ENCODE results near the gene MUC4. TPM values are rescaled to one million over a fixed set of nuclear protein-coding genes. Genes with fewer than 3 reads are reported as not detected.

Gene MUC4, protein sequence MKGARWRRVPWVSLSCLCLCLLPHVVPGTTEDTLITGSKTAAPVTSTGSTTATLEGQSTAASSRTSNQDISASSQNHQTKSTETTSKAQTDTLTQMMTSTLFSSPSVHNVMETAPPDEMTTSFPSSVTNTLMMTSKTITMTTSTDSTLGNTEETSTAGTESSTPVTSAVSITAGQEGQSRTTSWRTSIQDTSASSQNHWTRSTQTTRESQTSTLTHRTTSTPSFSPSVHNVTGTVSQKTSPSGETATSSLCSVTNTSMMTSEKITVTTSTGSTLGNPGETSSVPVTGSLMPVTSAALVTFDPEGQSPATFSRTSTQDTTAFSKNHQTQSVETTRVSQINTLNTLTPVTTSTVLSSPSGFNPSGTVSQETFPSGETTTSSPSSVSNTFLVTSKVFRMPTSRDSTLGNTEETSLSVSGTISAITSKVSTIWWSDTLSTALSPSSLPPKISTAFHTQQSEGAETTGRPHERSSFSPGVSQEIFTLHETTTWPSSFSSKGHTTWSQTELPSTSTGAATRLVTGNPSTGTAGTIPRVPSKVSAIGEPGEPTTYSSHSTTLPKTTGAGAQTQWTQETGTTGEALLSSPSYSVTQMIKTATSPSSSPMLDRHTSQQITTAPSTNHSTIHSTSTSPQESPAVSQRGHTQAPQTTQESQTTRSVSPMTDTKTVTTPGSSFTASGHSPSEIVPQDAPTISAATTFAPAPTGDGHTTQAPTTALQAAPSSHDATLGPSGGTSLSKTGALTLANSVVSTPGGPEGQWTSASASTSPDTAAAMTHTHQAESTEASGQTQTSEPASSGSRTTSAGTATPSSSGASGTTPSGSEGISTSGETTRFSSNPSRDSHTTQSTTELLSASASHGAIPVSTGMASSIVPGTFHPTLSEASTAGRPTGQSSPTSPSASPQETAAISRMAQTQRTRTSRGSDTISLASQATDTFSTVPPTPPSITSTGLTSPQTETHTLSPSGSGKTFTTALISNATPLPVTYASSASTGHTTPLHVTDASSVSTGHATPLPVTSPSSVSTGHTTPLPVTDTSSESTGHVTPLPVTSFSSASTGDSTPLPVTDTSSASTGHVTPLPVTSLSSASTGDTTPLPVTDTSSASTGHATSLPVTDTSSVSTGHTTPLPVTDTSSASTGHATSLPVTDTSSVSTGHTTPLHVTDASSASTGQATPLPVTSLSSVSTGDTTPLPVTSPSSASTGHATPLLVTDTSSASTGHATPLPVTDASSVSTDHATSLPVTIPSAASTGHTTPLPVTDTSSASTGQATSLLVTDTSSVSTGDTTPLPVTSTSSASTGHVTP (N-terminal part only)
- 1 to 10 TPM in 2 of 4 donors, under 1 TPM in 2; under 0.01 to 5.5 (median 2.1) TPM for polyA plus RNA-seq
- long read RNA-seq, donor 1: 0 reads
- long read RNA-seq, donor 2: 0 reads
- long read RNA-seq, donor 3: 0 reads
- long read RNA-seq, donor 4: 0 reads
- long read RNA-seq, donor 5: 0 reads
- long read RNA-seq, donor 6: 0 reads
- long read RNA-seq, donor 7: 0 reads
- long read RNA-seq, donor 8: 0 reads
- long read RNA-seq, donor 9: 0 reads
- long read RNA-seq, donor 10: 0 reads

DNA sequence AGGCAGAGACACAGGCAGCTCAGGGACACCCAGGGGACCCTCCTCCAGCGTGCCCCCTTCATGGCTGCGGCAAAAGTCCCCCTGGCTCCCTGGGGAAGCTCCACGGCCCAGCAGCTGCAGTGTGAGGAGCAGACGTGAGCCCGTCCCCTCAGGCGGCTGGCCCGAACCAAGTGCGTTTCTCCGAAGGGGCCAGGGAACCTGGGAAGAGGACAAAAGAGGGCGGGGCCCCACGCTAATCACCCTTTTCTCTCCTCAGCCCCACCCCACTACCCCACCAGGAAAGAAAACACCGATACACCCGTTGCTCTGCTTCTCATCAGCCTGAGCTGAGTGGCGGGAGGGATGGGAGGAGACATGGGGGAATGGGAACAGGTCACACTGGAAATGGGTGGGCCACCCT lies at the start of gene MUC4:
Gene MUC4, minus strand, starts transcription at position 174 of the 400 bp plus-strand sequence. Its CDS starts 112 bp downstream, at position 62.
- peak within 1 kb of the TSS in 1 of 3 donors; percentile 25 for H3K4me3 ChIP-seq (ENCODE audit: low read depth in 1 of 3, low read length in 3 of 3)

DNA sequence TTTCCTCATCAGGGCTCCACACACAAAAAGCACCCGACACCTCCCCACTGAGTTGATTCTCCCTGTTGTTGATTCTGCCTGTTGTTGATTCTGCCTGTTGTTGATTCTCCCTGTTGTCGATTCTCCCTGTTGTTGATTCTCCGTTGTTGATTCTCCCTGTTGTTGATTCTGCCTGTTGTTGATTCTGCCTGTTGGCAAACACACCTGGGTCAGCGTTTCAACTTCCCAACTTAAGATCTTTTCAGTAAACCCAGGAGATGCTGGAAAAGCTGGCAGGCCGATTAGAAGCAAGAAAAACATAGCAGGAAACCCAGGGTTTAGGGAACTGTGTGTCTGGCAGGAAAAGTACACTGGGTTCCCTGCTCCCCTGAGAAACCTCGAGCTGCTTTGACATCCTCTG lies 48.7 kb upstream of the MUC4 start:
- DNase-seq (no peak), FAIRE-seq (no peak)
- Histone ChIP-seq H3K27me3 (ENCODE audit: control insufficient read depth in 3 of 3, insufficient read depth in 3 of 3, low read length in 3 of 3) (peaks cover 0 to 6% (median 0%) of the 10 kb centered on the region in 3 donors), H3K36me3 (ENCODE audit: control insufficient read depth in 3 of 3, insufficient read depth in 2 of 3, low read depth in 1 of 3, low read length in 3 of 3) (peaks cover 0 to 15% (median 0%) of the 10 kb centered on the region in 3 donors), H3K27ac (ENCODE audit: low read depth in 1 of 3, low read length in 2 of 3) (no peak overlapping the region), H3K4me3 (ENCODE audit: low read depth in 1 of 3, low read length in 3 of 3) (no peak overlapping the region), H3K4me1 (ENCODE audit: control insufficient read depth in 3 of 3, insufficient read depth in 2 of 3, low read depth in 1 of 3, low read length in 2 of 3) (peaks cover 0 to 10% (median 0%) of the 10 kb centered on the region in 3 donors), H3K9me3 (ENCODE audit: control insufficient read depth in 2 of 2, insufficient read depth in 1 of 2, low read depth in 1 of 2, low read length in 1 of 2) (no peaks in the 10 kb centered on the region)
- 63 to 69% (median 66%) methylated on average over 6 of the region's 6 CpGs for WGBS, 3 donors

More for the DNA sequence above, at the start of gene MUC4:
- DNase-seq (peak; percentile 36 to 41), FAIRE-seq (no peak)
- peaks cover 4 to 19% (median 5%) of the 10 kb centered on the region in 3 donors for H3K27me3 ChIP-seq (ENCODE audit: control insufficient read depth in 3 of 3, insufficient read depth in 3 of 3, low read length in 3 of 3)
- H3K36me3 ChIP-seq (ENCODE audit: control insufficient read depth in 3 of 3, insufficient read depth in 2 of 3, low read depth in 1 of 3, low read length in 3 of 3): no peaks in the 10 kb centered on the region
- H3K9me3 ChIP-seq (ENCODE audit: control insufficient read depth in 2 of 2, insufficient read depth in 1 of 2, low read depth in 1 of 2, low read length in 1 of 2): no peaks in the 10 kb centered on the region
- H3K4me1 ChIP-seq (ENCODE audit: control insufficient read depth in 3 of 3, insufficient read depth in 2 of 3, low read depth in 1 of 3, low read length in 2 of 3): no peaks in the 10 kb centered on the region
- 7 to 32% (median 27%) methylated on average over 14 of the region's 14 CpGs for WGBS, 3 donors
- H3K27ac ChIP-seq (ENCODE audit: low read depth in 1 of 3, low read length in 2 of 3): no peak within 1 kb of the TSS

DNA sequence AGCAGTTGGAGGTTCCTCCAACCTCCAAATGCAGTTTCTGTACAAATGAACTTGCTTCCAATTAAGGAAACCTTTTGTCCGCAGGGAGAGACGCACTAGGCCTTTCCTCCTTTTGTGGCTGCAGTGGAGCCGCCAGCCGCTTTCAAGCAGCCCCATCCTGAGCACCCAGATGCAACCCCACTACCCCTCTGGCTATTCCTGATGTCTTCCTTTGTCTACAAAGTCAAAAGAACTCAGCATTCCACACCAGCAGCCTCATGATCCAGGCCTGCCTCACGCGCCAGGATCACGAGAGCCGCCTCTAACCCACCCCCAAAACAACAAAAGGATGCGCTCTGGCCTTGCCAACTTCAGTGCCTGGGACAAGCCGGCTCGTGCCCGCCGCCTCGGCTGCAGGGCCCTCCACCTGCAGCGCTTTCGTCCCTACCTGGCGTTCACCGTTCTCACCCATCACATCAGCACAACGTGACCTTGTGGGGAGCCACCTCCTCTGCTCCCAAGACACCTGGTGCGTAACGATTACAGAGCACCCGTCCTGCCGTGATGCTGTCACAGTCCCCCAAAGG lies 48.2 kb upstream of the MUC4 start:
- FAIRE-seq (no peak), DNase-seq (no peak)
- no peak overlapping the region for H3K27ac ChIP-seq (ENCODE audit: low read depth in 1 of 3, low read length in 2 of 3)
- no peak overlapping the region for H3K4me3 ChIP-seq (ENCODE audit: low read depth in 1 of 3, low read length in 3 of 3)
- no peaks in the 10 kb centered on the region for H3K9me3 ChIP-seq (ENCODE audit: control insufficient read depth in 2 of 2, insufficient read depth in 1 of 2, low read depth in 1 of 2, low read length in 1 of 2)
- WGBS, 3 donors: 82 to 87% (median 84%) methylated on average over 22 to 23 of the region's 23 CpGs
- H3K27me3 ChIP-seq (ENCODE audit: control insufficient read depth in 3 of 3, insufficient read depth in 3 of 3, low read length in 3 of 3): peaks cover 0 to 6% (median 0%) of the 10 kb centered on the region in 3 donors
- peaks cover 0 to 10% (median 0%) of the 10 kb centered on the region in 3 donors for H3K4me1 ChIP-seq (ENCODE audit: control insufficient read depth in 3 of 3, insufficient read depth in 2 of 3, low read depth in 1 of 3, low read length in 2 of 3)
- H3K36me3 ChIP-seq (ENCODE audit: control insufficient read depth in 3 of 3, insufficient read depth in 2 of 3, low read depth in 1 of 3, low read length in 3 of 3): peaks cover 0 to 12% (median 0%) of the 10 kb centered on the region in 3 donors

DNA sequence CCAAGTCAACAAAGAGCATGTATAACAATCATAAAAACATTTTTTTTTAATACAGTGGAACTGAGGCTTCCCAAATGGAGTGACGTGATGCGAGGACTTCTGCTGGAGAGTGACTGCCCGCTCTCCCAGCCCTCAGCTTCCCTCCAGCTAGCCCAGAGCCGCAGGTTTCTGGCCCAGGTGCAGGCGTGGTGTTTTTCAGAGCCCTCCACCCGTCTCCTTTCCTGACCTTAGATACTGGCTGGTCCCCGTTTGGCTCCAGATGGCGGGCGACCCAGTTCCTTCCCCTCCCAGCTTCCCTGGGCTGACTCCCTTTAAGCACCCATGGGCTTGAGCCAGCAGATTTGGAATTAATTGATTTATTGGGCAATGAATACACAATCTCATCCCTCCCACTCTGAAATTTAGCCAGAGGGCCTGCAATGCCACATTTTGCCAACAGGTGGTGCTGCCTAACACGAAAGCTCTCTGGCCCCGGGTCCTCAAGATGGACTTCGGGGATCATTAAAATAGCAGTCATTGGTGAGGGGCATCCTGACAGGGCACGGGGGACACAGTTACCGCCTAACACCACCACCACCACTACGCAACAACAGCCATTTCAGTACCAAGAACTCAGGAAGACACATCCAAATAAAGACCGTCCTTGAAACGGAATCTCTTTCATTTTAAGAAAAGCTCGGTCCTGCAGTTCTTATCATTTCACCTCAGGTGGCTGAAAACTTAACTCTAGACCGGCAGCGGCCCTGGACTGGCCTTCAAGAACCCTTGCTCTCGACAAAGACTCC lies 47.5 kb upstream of the MUC4 start:
- H3K9me3 ChIP-seq (ENCODE audit: control insufficient read depth in 2 of 2, insufficient read depth in 1 of 2, low read depth in 1 of 2, low read length in 1 of 2): no peaks in the 10 kb centered on the region
- H3K27ac ChIP-seq (ENCODE audit: low read depth in 1 of 3, low read length in 2 of 3): no peak overlapping the region
- peaks cover 0 to 10% (median 0%) of the 10 kb centered on the region in 3 donors for H3K4me1 ChIP-seq (ENCODE audit: control insufficient read depth in 3 of 3, insufficient read depth in 2 of 3, low read depth in 1 of 3, low read length in 2 of 3)
- DNase-seq (peak; percentile 68 to 79), FAIRE-seq (no peak)
- H3K27me3 ChIP-seq (ENCODE audit: control insufficient read depth in 3 of 3, insufficient read depth in 3 of 3, low read length in 3 of 3): peaks cover 0 to 6% (median 0%) of the 10 kb centered on the region in 3 donors
- peaks cover 0 to 11% (median 0%) of the 10 kb centered on the region in 3 donors for H3K36me3 ChIP-seq (ENCODE audit: control insufficient read depth in 3 of 3, insufficient read depth in 2 of 3, low read depth in 1 of 3, low read length in 3 of 3)
- 7 to 17% (median 7%) methylated on average over 21 of the region's 21 CpGs for WGBS, 3 donors
- no peak overlapping the region for H3K4me3 ChIP-seq (ENCODE audit: low read depth in 1 of 3, low read length in 3 of 3)

DNA sequence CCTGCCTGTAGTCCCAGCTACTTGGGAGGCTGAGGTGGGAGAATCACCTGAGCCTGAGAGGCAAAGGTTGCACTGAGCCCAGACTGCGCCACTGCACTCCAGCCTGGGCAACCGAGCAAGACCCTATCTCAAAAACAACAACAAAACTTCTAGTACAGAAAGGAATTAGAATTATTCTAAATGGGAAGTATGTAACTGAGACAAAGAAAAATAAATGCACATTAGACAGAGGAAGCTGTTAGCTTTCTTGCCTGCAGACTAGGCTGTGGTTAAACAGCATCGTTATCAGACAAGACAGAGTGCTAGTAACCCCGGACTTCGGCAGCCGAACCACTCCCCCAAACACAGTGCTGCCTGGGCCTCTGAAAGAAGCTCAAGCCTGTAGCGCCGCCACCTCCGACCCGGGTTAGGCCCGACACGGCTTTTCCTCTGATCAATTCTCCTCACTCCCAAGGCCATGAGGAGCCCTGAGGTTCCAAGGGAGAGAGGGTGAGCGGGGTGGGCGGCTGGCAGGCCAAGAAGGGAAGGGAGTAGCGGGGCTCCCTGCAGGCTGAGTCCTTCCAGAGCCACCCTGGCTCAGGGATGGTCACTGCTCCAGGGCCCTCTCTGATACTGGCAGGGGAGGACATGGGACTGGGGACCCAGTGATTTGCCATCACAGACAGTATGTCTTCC lies 44.8 kb upstream of the MUC4 start:
- WGBS, 3 donors: 47 to 56% (median 47%) methylated on average over 13 to 15 of the region's 15 CpGs
- peaks cover 0 to 10% (median 0%) of the 10 kb centered on the region in 3 donors for H3K4me1 ChIP-seq (ENCODE audit: control insufficient read depth in 3 of 3, insufficient read depth in 2 of 3, low read depth in 1 of 3, low read length in 2 of 3)
- H3K4me3 ChIP-seq (ENCODE audit: low read depth in 1 of 3, low read length in 3 of 3): no peak overlapping the region
- H3K36me3 ChIP-seq (ENCODE audit: control insufficient read depth in 3 of 3, insufficient read depth in 2 of 3, low read depth in 1 of 3, low read length in 3 of 3): no peaks in the 10 kb centered on the region
- H3K9me3 ChIP-seq (ENCODE audit: control insufficient read depth in 2 of 2, insufficient read depth in 1 of 2, low read depth in 1 of 2, low read length in 1 of 2): no peaks in the 10 kb centered on the region
- FAIRE-seq: no peak
- H3K27ac ChIP-seq (ENCODE audit: low read depth in 1 of 3, low read length in 2 of 3): no peak overlapping the region
- DNase-seq: peak; percentile 19 to 29
- H3K27me3 ChIP-seq (ENCODE audit: control insufficient read depth in 3 of 3, insufficient read depth in 3 of 3, low read length in 3 of 3): peaks cover 0 to 6% (median 0%) of the 10 kb centered on the region in 3 donors

DNA sequence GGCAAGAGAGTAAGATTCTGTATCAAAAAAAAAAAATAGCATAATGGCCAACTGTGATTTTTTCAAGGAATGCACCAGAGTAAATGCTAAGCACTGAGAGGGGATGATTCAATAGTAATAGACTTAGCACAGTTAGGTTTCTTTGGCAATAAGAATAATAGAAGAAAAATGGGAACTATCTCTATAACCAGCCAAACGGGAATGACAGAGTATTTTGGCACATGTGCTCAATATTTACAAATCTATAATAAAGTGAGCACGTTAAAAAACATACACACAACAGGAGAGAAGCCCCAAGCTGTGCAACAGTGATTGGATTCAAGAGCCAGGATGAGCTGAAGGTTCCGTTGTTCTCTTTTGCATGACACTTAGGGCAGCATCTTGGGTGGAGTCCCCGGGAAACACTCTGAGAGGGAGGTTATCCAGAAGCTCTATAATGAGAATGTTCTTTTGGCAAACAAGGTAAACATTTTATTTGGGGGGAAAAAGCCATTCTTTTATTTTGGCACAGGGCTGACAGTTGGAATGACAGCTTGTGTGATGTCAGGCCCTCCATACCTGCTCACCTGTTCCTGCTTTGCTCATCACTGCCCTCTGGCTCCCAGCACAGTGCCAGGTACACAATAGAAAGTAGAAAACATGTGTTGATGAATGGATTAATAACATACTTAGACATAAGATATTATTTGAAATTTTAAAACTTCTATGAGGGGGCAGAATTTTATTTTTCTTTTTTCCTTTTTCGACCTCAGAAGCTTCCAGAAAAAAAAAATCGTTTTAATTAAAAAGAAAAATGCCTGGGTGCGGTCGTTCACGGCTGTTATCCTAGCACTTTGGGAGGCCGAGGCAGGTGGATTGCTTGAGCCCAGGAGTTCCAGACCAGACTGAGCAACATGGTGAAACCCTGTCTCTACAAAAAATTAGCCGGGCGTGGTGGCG lies 44.0 kb upstream of the MUC4 start:
- peaks cover 0 to 10% (median 0%) of the 10 kb centered on the region in 3 donors for H3K4me1 ChIP-seq (ENCODE audit: control insufficient read depth in 3 of 3, insufficient read depth in 2 of 3, low read depth in 1 of 3, low read length in 2 of 3)
- no peak for FAIRE-seq
- no peaks in the 10 kb centered on the region for H3K36me3 ChIP-seq (ENCODE audit: control insufficient read depth in 3 of 3, insufficient read depth in 2 of 3, low read depth in 1 of 3, low read length in 3 of 3)
- H3K27me3 ChIP-seq (ENCODE audit: control insufficient read depth in 3 of 3, insufficient read depth in 3 of 3, low read length in 3 of 3): peaks cover 0 to 6% (median 0%) of the 10 kb centered on the region in 3 donors
- DNase-seq: peak in 1 of 2 donors; percentile 39
- no peaks in the 10 kb centered on the region for H3K9me3 ChIP-seq (ENCODE audit: control insufficient read depth in 2 of 2, insufficient read depth in 1 of 2, low read depth in 1 of 2, low read length in 1 of 2)
- no peak overlapping the region for H3K27ac ChIP-seq (ENCODE audit: low read depth in 1 of 3, low read length in 2 of 3)
- no peak overlapping the region for H3K4me3 ChIP-seq (ENCODE audit: low read depth in 1 of 3, low read length in 3 of 3)
- WGBS, 3 donors: 76 to 78% (median 77%) methylated on average over 13 of the region's 13 CpGs

Measured in small intestine (tissue), 16 donors.